ELF-1 (cell line): ENCODE measurements around the gene ZDHHC24.
"Not testable (repeated sequence)": the region's sequence is repeated elsewhere in the genome, so short reads cannot be mapped to it uniquely, and the experiment has no call there.

Experiments
- DNase-seq: peaks from one replicate; pipeline ENCODE4 v3.0.0-alpha.2; 2016; ENCODE audit warnings: low read depth, low spot score

ZDHHC24 gene

DNA sequence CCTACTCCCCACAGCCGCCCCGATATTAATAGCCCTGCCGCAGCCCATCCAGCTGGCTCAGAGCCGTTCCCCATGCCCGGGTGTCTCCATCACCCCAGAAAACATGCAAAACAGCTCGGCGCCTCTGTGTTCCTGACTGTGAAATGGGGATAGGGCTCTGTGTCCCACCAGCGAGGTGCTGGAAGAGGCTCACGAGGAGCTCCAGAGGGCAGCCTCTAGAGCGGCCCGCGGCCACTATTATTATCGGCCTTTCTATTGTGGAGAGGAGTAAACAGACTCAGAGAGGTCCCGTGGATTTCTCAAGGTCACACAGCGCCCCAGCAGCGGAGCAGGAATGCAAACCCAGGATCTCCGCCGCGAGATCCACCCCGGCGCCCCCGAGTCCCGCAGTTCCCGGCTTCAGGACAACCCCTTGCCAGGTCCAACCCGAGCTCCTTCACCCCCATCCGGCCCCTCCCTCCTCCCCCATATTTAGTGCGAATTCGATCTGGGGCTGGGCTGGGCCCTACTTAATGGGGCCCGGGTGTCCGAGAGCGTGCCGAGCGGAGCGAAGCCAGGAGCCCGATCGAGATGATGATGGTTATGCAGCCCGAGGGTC, 619 bp upstream of the ZDHHC24 start, which contains the start of gene ACTN3:
TSS of gene ACTN3 (plus strand) at position 536 of the 598 bp plus-strand sequence. CDS start at position 571, 35 bp downstream.
- DNase-seq, result no peak

DNA sequence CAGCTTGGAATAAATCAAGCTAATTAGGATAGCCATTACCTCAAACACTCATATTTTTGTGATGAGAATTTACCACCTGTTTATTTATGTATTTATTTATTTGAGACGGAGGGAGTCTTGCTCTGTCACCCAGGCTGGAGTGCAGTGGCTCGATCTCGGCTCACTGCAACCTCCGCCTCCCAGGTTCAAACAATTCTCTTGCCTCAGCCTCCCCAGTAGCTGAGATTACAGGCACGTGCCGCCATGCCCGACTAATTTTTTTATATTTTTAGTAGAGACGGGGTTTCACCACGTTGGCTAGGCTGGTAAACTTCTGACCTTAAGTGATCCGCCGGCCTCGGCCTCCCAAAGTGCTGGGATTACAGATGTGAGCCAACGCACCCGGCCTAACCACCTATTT, 896 bp downstream of the ZDHHC24 start:
- DNase-seq, result not testable (repeated sequence)

DNA sequence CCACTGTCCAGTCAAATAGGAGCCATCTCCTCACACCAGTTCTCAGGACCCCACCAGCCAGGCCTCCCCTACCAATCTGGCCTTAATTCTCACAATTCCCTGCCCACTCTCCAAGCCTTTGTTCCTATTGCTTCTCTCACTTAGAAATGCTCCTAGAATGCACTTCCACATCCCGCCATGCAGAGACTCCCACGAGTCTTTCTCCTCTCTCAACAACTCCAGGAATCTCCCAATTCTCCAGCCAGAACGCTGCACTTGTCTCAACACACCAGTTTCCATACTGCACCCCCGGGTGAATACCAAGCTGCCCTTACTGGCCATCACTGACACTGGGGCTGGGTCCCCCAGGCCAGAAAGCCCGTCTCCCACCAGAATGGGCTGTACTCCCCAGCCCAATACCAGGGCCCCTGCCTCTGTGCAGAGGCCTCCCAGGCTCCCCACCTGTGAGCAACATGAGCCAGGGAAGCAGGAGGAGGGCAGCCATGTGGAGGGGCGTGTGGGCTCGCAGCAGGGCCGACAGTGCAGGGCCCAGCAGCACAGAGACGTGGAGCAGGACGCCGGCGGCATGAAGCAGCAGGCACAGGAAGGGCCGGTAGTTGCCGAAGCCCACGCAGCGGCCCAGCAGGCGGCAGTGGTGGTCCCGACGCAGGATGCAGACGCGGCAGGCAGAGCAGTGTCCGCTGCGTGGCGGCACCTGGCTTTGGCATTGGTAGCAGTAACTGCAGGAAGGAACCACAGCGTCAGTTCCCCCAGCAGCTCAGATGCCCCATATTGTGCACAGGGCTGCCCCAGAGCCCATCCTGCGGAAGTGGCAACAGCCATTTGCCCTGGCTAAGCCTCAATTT, 2.4 kb downstream of the ZDHHC24 start:
- peak; percentile 81 for DNase-seq

DNA sequence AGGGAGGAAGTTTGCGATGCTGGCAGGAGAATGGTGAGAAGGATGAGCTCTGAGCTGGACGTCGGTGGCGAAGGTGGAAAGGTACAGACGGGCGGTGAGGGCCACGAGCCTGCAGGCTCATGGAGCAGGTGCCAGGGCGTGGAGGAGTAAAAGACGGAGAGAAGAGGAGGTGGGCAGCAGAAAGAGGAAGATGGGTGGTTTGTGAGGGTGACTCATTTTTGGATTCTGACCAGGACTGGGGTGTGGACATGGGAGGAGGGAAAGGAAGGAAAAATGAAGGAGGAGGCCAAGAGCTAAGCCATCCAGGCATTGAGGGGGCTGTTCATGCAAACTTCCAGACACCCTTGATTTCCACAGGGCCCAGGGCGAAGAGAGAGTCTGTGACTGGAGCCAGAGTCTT, 3.5 kb downstream of the ZDHHC24 start:
- no peak for DNase-seq

DNA sequence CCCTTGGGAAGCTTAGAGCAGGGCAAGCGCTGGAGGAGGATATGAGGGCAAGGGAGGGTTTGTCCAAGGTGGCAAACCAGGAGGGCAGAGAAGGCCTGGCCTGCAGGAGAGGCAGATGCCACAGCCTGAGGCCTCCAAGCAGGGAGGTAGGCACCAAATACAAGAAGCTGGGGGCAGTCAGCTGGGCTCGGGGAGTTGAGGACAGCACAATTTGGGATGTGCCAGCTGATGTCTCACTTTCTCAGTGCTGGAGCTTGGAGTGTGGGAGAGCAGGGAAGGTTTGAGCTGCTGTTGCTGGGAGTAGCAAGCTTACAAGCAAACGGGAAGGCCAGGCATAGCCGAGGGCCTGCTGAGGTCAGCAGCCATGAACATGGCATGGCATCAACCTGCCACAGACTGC, 4.0 kb downstream of the ZDHHC24 start:
- DNase-seq, result no peak

DNA sequence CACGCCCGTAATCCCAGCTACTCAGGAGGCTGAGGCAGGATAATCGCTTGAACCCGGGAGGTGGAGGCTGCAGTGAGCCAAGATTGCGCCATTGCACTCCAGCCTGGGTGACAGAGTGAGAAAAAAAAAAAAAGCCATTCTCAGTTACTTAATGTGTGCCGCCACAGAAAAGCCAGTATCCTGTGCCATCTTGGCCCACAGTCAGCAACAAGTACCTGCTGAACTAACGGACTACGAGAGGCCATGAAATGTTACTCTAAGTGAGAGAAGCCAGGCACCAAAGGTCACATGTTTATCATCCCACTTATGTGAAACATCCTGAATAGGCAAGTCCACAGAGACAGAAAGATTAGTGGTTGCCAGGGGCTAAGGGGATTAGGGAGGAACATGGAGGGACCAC, 5.2 kb downstream of the ZDHHC24 start:
- not testable (repeated sequence) for DNase-seq

DNA sequence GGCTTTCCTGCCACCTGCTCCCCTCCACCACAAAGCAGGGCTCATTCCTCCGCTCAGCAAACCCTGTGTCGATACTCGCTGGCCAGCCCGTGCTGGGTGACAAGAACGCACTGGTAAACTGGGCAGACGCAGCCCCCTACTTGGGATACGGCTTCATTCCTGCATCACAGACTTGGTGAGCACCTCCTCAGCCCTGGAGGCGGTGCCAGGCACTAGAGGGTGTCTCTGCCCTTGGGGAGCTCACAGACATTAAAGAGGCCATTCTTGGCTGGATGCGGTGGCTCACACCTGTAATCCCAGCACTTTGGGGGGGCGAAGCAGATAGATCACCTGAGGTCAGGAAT, 6.0 kb downstream of the ZDHHC24 start:
- DNase-seq, result no peak

DNA sequence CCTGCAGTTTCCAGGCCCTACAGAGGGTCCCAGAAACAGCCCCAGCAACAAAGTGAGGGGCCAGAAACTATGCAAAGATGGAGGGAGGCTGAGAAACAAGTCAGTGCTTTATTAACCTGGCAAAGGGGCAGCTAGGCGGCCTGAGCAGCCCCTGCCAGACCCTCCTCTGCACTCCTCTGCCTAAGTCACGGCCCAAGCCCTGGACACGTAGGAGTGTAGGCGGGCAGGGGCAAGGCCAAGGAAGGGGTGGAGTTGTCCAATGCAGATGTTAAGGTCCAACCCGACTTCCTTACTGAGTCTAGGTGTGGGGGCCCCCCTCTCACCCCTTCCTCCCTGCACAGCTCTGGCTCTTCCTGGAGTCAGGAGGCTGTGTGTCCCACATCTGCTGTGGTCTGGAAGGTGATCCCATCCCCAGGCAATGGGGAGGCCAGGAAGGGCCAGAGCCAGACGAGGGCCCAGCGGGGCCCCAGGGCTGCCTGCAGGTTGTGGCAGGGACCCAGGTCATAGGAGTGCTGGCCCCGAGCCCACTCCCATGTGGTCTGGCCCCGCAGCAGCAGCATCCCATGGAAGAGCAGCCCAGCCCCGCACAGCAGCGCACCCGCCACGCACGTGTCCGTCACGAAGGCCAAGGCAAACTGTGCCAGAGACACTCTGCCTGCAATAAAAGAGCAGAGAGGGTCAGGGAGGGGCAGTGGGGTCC, 6.5 kb downstream of the ZDHHC24 start:
- no peak for DNase-seq

DNA sequence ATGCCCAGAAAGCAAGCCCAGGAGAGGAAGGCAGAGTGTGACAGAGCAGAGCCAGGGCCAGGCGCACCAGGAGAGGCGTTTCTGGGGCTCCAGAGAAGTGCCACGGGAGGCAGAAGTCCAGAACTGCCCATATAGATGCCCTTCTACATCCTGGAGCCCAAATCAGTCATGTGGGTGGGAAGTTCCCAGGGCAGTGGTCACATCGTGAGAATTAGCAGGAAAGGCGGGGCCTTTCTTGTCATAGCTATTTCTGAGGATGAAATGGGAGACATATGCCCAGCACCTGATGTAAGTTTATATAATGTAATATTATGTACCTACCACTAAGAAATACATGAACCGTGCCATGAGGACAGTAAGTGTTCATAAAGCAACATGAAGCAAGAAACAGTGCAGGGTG, 13.1 kb downstream of the ZDHHC24 start:
- no peak for DNase-seq

DNA sequence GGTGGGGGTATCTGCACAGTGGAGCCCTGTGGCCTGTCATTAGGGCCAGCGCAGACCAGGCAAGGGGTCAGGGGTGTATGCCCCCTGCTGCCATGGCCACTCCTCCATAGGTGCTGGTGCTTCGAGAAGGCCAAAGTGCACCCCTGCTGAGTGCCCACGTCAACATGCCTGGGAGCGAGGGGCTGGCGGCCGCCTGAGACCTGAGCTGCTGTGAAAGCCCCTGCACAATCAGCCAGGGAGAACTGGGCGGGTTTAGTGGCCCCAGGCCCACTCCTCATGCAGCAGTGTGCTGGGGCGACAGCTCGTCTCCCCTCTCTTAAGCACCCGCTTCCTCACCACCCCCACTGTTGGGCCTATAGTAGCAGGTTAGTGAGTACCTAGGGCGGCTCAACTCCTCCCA, 14.0 kb downstream of the ZDHHC24 start:
- no peak for DNase-seq

DNA sequence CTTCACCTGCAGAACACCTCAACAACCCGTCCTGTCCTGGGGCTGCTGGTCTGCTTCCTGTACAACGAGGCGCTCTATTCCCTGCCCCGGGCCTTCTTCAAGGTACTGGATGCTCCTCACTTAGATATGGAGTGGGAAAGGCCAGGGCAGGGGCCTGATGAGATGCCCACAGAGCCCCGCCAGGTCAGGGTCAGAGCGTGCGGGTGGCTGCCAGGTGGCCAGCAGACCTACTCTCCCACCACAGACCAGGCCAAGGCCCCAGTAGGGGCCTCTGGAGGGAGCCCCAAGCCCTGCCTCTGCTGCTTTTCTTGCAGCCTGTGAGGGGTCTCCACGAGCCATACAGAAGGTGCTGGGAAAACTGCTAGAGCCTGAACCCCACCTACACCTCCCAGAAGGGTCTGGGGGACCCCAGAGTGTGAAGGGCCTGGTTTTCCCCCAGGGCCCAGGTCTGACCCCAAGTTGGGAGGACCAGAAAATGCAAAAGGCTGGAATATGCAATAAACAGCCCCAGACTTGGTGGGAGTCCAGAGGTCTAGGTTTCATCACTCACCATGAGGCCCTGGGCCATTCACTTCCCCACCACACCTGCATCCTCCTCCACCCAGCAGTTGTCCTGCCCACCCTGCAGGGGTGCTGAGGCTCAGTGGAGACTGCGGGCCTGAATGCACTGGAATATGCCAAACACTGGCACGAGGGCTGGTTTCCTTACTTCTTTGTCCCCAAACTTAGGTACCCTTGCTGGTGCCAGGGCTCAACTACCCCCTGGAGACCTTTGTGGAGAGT, 14.7 kb downstream of the ZDHHC24 start:
- DNase-seq, result no peak

DNA sequence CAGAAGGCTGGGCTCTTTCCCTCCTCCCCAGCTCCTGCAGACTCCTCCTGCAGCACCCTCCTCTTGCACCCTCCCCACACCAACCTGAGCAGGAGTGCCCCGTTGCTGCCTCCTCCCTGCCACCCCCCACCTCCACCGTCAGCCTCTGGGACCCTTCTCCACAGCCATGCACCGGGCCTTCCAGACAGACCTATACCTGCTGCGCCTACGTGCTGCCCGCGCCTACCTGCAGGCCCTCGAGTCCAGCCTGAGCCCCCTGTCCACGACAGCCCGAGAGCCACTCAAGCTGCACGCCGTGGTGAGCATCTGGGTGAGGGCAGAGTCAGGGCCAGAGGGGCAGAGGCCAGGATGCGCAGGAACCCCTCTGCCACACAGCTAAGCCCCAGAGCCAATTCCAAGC, 16.2 kb downstream of the ZDHHC24 start:
- no peak for DNase-seq

DNA sequence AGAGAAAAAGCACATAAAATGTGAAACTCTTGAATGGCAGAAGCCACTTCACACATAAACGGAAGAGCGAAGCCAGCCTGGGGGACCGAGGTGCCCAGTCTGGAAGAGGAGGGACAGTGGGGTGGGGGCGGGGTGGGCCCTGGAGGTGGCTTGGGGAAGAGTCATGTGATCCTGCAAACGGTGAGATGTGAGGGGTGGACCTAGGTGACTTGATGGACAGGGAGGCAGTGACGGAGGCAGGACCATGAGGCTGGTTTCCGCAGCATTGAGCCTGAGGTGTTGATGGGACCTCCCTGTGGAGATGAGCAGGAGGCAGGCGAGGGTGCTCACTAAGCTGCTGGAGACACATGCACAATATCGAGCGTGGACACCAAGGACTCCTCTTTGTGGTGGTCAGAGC, 16.8 kb downstream of the ZDHHC24 start:
- no peak for DNase-seq

DNA sequence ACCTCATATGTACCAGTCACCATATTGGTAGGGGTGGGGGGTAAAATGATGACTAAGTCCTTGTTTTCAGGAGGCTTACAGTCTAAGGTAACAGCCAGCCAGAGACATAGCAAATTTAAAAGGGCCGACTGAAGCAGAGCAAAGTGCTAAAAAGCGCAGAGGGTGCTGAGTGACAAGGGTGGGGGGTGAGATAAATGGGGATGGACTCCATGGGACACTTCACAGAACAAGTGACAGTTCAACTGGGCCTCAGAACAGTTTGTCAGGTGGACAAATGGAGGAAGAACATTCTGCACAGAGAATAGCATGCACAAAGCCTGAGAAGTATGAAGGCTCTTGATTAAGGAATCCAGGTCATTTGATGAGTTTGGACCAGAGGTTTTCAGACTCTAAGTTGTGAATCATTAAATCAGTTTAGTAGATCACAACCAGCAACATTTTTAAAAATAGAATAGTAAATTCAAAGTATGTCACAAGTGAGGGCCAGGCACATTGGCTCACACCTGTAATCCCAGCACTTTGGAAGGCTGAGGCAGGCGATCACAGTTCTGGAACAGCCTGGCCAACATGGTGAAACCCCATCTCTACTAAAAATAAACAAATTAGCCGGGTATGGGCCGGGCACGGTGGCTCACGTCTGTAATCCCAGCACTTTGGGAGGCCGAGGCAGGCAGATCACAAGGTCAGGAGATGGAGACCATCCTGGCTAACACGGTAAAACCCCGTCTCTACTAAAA, 21.4 kb downstream of the ZDHHC24 start:
- DNase-seq, result no peak

DNA sequence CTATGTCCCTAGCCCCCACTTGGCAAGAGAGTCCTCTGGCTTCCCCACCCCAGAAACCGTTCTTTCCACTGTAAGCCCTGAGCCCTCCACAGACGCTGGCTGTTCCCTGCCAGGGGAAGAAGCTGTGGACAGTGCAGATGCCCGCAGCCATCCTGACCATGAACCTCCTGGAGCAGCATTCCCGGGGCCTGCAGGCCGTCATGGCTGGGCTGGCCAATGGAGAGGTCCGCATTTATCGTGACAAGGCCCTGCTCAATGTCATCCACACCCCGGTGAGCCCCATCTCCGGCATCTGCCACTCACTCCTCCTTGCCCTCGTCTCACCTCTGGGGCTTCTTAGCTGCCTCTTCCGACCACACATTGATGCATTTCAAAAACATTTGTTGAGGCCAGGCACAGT, 22.2 kb downstream of the ZDHHC24 start:
- DNase-seq, result no peak

DNA sequence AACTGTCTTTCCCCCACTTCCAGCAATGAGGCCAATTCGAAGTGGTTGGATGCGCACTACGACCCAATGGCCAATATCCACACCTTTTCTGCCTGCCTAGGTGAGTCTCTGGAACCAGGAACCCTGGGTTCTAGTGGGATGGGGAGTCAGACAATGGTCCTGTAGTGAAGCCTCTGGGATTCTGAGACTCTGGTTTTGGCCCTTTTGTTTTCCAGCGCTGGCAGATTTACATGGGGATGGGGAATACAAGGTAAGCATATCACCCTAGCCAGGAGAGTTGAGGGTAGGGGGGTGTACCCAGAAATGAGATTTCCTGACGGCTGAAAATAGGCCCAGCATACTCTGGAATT, 34.9 kb downstream of the ZDHHC24 start:
- no peak for DNase-seq

DNA sequence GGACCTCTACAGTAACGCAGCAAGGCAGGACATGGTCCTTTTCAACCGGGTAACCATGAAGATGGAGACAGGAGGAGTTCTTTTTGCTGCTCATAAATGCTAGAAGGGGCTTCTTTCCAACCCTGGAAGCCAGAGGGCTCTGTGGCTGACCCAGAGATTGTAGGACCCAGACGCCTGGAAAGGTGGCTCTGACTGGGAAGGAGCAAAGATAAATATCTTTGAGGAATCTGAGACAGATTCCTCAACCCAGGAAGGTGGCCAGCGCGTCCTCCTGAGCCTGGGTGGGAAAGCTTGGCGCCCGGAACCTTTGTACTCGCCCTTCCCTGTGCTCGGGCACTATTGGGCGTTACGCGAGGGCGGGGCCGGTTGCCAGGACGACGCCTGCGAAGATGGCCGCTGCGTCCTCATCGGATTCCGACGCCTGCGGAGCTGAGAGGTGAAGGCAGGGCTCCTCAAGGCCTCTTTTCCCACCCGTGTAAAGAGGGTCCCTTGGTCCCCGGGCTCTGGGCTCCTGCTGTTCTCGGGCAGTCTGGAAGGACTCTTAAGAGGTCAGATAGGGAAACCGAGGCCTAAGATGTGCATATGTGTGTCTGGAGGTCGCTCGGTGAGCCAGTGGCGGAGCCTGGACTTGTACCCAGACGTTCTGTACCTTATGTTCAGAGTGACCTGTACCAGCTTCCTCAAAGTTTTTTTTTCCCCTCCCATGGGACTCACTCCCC, 35.4 kb downstream of the ZDHHC24 start, which contains the start of gene BBS1:
TSS of gene BBS1 (plus strand) at position 365 of the 719 bp plus-strand sequence. CDS start at position 390, 25 bp downstream.
- peak; percentile 91 for DNase-seq

DNA sequence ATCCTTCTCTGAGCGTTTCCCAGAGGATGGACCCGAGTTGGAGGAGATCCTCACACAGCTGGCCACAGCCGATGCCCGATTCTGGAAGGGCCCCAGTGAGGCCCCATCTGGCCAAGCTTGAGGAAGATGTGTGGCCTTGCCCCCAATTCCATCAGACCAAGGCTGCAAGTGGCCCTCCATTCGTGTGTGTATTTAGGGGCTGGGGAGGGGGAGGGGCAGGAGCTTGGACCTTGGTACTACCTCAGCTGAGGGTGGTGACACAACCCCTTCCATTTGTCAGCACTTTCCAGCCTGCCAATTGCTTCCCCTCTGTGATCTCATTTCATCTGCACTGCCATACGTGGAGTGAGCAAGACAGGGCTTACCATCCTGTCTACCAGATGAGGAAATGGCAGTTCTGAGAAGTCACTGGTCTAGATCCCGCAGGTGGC, 36.7 kb downstream of the ZDHHC24 start:
- no peak for DNase-seq

DNA sequence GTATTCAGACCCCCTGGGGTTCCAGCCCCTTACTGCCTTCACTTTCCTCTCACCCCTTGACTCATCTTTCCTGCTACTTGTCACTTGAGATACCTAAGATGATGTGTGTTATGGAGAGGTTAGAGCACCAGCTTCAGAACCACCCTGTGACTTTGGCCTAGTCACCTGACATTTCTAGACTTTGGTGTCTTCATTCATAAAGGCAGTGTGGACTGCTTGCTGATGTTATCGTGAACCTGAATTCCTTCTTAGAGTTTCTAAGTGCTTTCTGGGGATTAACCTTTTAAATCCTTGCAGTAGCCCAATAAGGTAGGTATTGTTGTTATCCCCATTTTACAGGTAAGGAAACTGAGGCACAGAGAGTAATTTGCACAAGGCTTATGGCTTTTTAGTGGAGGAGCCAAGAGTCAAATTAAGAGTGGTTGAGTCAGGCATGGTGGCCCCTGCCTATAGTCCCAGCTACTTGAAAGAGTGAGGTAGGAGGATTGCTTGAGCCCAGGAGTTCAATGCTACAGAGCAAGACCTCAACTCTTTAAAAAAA, 40.5 kb downstream of the ZDHHC24 start:
- DNase-seq, result no peak

DNA sequence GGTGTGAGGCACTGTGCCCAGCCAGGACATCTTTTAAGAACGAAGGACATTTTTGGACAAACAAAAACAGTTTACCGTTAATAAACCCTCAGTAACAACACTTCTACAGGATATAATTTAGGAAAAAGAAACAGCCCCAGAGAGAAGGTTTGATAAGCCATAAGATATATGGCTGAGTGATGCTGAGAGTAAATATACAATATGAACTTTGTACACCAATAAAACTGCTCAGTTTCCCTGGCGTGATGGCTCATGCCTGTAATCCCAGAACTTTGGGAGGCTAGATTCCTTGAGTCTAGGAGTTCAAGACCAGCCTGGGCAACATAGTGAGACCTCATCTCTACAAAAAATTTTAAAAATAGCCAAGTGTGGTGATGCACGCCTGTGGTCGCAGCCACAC, 47.3 kb downstream of the ZDHHC24 start:
- DNase-seq, result no peak
